B cell (primary cell): ENCODE measurements around the gene PKIB. TPM values are rescaled to one million over a fixed set of nuclear protein-coding genes. Genes with fewer than 3 reads are reported as not detected.

Source experiments
- ATAC-seq: fragments of 200-7000 bp; cut with Tn5 transposase; one replicate; pipeline ENCODE4 v1.10.0; 2021; ENCODE audit warnings: low read depth, mild to moderate bottlenecking, moderate number of reproducible peaks, moderate library complexity
- CTCF ChIA-PET: fragments of 350-600 bp; sonication (Branson Sonifier 250); formaldehyde crosslinking; loops from one replicate; lab custom pipeline; 2021; ENCODE audit warnings: antibody characterized with exemption, inconsistent platforms; lab: Charles Lee
- POLR2A ChIA-PET: fragments of 350-600 bp; sonication (Branson Sonifier 250); formaldehyde crosslinking; loops from one replicate; lab custom pipeline; 2021; ENCODE audit warnings: antibody characterized with exemption; lab: Charles Lee
- DNase-seq: peaks from one replicate; pipeline ENCODE4 v3.0.0; 2013
- H2AFZ ChIP-seq: 2 replicates; pipeline ENCODE4 v1.6.1; 2012; ENCODE audit warnings: mild to moderate bottlenecking, low read depth, low read length; ENCODE audit not compliant: insufficient read depth, poor library complexity, severe bottlenecking
- H3K27ac ChIP-seq, 2 donors: 1 replicate in 1 of 2; 2 replicates in 1 of 2; pipeline ENCODE4 v1.5.1; 2012 to 2013; ENCODE audit warnings: low read length in 2 of 2, mild to moderate bottlenecking in 2 of 2, moderate library complexity in 1 of 2
- H3K27me3 ChIP-seq, 4 experiments: fragments of 200-600 bp in 1 of 4; sonication (generic) in 1 of 4; replicated peaks in 1 of 4; 1 replicate in 2 of 4; 2 replicates in 2 of 4; pipeline versions ENCODE4 v1.6.1 to v1.7.0; 2013 to 2016; ENCODE audit warnings: low read length in 3 of 4, mild to moderate bottlenecking in 2 of 4, mixed read lengths in 1 of 4, moderate library complexity in 1 of 4; ENCODE audit not compliant: insufficient read depth in 4 of 4, control insufficient read depth in 3 of 4; ENCODE audit errors: control extremely low read depth in 1 of 4
- H3K36me3 ChIP-seq, 2 experiments: replicated peaks in 1 of 2; 1 replicate in 1 of 2; 2 replicates in 1 of 2; pipeline versions ENCODE4 v1.6.1 to v1.7.1; 2013; ENCODE audit warnings: low read length in 1 of 2; ENCODE audit not compliant: insufficient read depth in 2 of 2, control insufficient read depth in 1 of 2; ENCODE audit errors: control extremely low read depth in 1 of 2, extremely low read depth in 1 of 2
- H3K4me1 ChIP-seq, 2 donors: fragments of 200-600 bp in 1 of 2; sonication (generic) in 1 of 2; 1 replicate in 1 of 2; 2 replicates in 1 of 2; pipeline versions ENCODE4 v1.5.1 to v1.6.1; 2013 to 2017; ENCODE audit warnings: low read length in 2 of 2; ENCODE audit not compliant: control insufficient read depth in 2 of 2, insufficient read depth in 2 of 2
- H3K4me2 ChIP-seq: replicated peaks from 2 replicates; pipeline ENCODE3; 2012; ENCODE audit warnings: mild to moderate bottlenecking, low read depth, low read length; ENCODE audit not compliant: poor library complexity, severe bottlenecking
- H3K4me3 ChIP-seq, 5 experiments: fragments of 200-600 bp in 1 of 5; sonication (generic) in 1 of 5; 1 replicate in 3 of 5; 2 replicates in 2 of 5; pipeline versions ENCODE4 v1.5.1 to v1.7.0; 2011 to 2016; ENCODE audit warnings: low read length in 4 of 5, mild to moderate bottlenecking in 4 of 5, low read depth in 2 of 5, control low read depth in 1 of 5, moderate library complexity in 1 of 5; ENCODE audit not compliant: insufficient read depth in 1 of 5; ENCODE audit errors: control extremely low read depth in 1 of 5, extremely low read depth in 1 of 5
- H3K79me2 ChIP-seq: fragments of 200-600 bp; sonication (generic); one replicate; pipeline ENCODE4 v1.6.0; 2016; ENCODE audit warnings: low read length; ENCODE audit not compliant: control insufficient read depth, insufficient read depth
- H3K9ac ChIP-seq: fragments of 200-600 bp; sonication (generic); 2 replicates; pipeline ENCODE4 v1.6.1; 2017; ENCODE audit warnings: mild to moderate bottlenecking, low read length, moderate library complexity
- H3K9me3 ChIP-seq, 3 donors: one replicate each; pipeline versions ENCODE4 v1.6.1 to v1.7.1; 2013; ENCODE audit warnings: low read length in 2 of 3; ENCODE audit not compliant: control insufficient read depth in 2 of 3, insufficient read depth in 1 of 3; ENCODE audit errors: control extremely low read depth in 1 of 3
- H4K20me1 ChIP-seq: 2 replicates; pipeline ENCODE4 v1.6.0; 2012; ENCODE audit warnings: mild to moderate bottlenecking, low read length; ENCODE audit not compliant: insufficient read depth, control insufficient read depth, poor library complexity, severe bottlenecking
- H3K27ac Mint-ChIP-seq: one replicate; pipeline ENCODE4 v1.8.0; 2021; ENCODE audit warnings: mixed read lengths
- H3K27me3 Mint-ChIP-seq: one replicate; pipeline ENCODE4 v1.8.0; 2021; ENCODE audit warnings: mixed read lengths
- H3K4me1 Mint-ChIP-seq: one replicate; pipeline ENCODE4 v1.8.0; 2021; ENCODE audit warnings: mixed read lengths
- H3K4me3 Mint-ChIP-seq: one replicate; pipeline ENCODE4 v1.8.0; 2021; ENCODE audit warnings: mixed read lengths
- H3K9me3 Mint-ChIP-seq: one replicate; pipeline ENCODE4 v1.8.0; 2022; ENCODE audit warnings: mixed read lengths; ENCODE audit not compliant: insufficient read depth
- CTCF ChIP-seq: fragments of 200-600 bp; IDR thresholded peaks from one replicate; pipeline ENCODE4 v1.8.0; 2022; ENCODE audit warnings: antibody characterized with exemption, mild to moderate bottlenecking
- EZH2 ChIP-seq: IDR thresholded peaks from 2 replicates; pipeline ENCODE4 v1.6.1; 2012; ENCODE audit warnings: borderline replicate concordance, low read depth, mild to moderate bottlenecking, moderate library complexity, low read length; ENCODE audit not compliant: insufficient read depth, poor library complexity, severe bottlenecking
- WGBS: methylation state at CpG from one replicate; pipeline ENCODE4 v1.1.5; 2013; ENCODE audit warnings: missing lambda C conversion rate; ENCODE audit not compliant: insufficient coverage; 5-methylcytosine and 5-hydroxymethylcytosine counted together
- intact Hi-C: fragments of 100-400 bp; cut with micrococcal nuclease; formaldehyde crosslinking; loops from one replicate; pipeline ENCODE4 v1.10.0; 2022
- polyA plus RNA-seq: library from polyadenylated mRNA; depleted of rRNA; stranded (reverse); fragments of >200 nt; gene quantifications from 2 replicates; pipeline ENCODE4 v1.2.3, GENCODE V29; 2012
- total RNA-seq, 2 donors: library from RNA; stranded (reverse); fragments of 120-200 nt in 1 of 2; gene quantifications; 1 replicate in 1 of 2; 2 replicates in 1 of 2; pipeline versions ENCODE4 v1.2.3 to v1.2.4, GENCODE V29; 2013 to 2022

Gene PKIB
- total and polyA plus RNA-seq, 2 donors (not counting 1 experiment from before 2014, with no cell fraction given): 0.27 to 1.2 TPM

GRCh38 chr6:122678841-122679240 is 68.6 kb downstream of the PKIB start:
- ChIA-PET POLR2A (no interaction called here), CTCF (no interaction called here)
- TF ChIP-seq EZH2 (no peak), CTCF (no peak)
- Histone ChIP-seq H3K4me2 (no peak overlapping the region), H3K27ac (no peak overlapping the region), H3K4me3 (no peak overlapping the region), H3K36me3 (no peaks in the 10 kb centered on the region), H2AFZ (no peak overlapping the region), H3K27me3 (no peaks in the 10 kb centered on the region), H3K9me3 (no peaks in the 10 kb centered on the region), H3K79me2 (no peaks in the 10 kb centered on the region), H3K9ac (no peak overlapping the region), H3K4me1 (no peaks in the 10 kb centered on the region), H4K20me1 (no peaks in the 10 kb centered on the region)
- no peaks in the 10 kb centered on the region for H3K9me3 Mint-ChIP-seq
- intact Hi-C loops: no loop called here
- DNase-seq (no peak), ATAC-seq (no peak)
- peaks cover 6% of the 10 kb centered on the region for H3K27me3 Mint-ChIP-seq
- WGBS: 53% methylated on average over 1 of the region's 3 CpGs
- H3K27ac Mint-ChIP-seq: no peak overlapping the region
- H3K4me1 Mint-ChIP-seq: peaks cover 3% of the 10 kb centered on the region
- no peak overlapping the region for H3K4me3 Mint-ChIP-seq

- no peaks in the 10 kb centered on the region for H3K9me3 Mint-ChIP-seq
Measured at GRCh38 chr6:122681705-122682104, 71.5 kb downstream of the PKIB start.

More at GRCh38 chr6:122681705-122682104, 71.5 kb downstream of the PKIB start:
- H3K4me1 ChIP-seq: no peaks in the 10 kb centered on the region
- Mint-ChIP-seq H3K27ac (no peak overlapping the region), H3K4me1 (no peaks in the 10 kb centered on the region), H3K27me3 (peaks cover 6% of the 10 kb centered on the region), H3K4me3 (no peak overlapping the region)
- POLR2A ChIA-PET: no interaction called here
- no peak for ATAC-seq
- no peak for TF ChIP-seq CTCF
- TF ChIP-seq EZH2: no peak
- H2AFZ ChIP-seq: no peak overlapping the region
- H3K36me3 ChIP-seq: no peaks in the 10 kb centered on the region
- DNase-seq: no peak
- no peak overlapping the region for H3K4me2 ChIP-seq
- 100% methylated on average over 1 of the region's 3 CpGs for WGBS
- H3K9me3 ChIP-seq: no peaks in the 10 kb centered on the region
- no peak overlapping the region for H3K4me3 ChIP-seq
- no peaks in the 10 kb centered on the region for H3K27me3 ChIP-seq
- no peaks in the 10 kb centered on the region for H3K79me2 ChIP-seq
- no peak overlapping the region for H3K27ac ChIP-seq
- CTCF ChIA-PET: no interaction called here
- H3K9ac ChIP-seq: no peak overlapping the region
- no peaks in the 10 kb centered on the region for H4K20me1 ChIP-seq
- intact Hi-C loops: no loop called here
